ENCODE results near the gene NEK10.

Gene NEK10

GRCh38 chr3:27134171-27134796 lies 234.9 kb downstream of the NEK10 start:
- TF ChIP-seq CTCF (IDR thresholded peaks at IDR 0.05; ENCODE audit: low read depth, low read length): peak; percentile 74
- TF ChIP-seq MAX (IDR thresholded peaks at IDR 0.05; ENCODE audit: low read depth, low read length): peak; percentile 19; the same call in 1 of the 2 replicates
- no peak for TF ChIP-seq POLR2A (IDR thresholded peaks at IDR 0.05; ENCODE audit: extremely low read depth, insufficient read length)
- no peak for TF ChIP-seq MYC (IDR thresholded peaks at IDR 0.05; ENCODE audit: low read depth, low read length)
- H3K4me3 ChIP-seq (ENCODE audit: low read depth, low read length): no peak overlapping the region
- DNase-seq (ENCODE audit: low read depth): peak; percentile 69

- no peak overlapping the region for H3K4me3 ChIP-seq (ENCODE audit: low read depth, low read length)
- no peak for DNase-seq (ENCODE audit: low read depth)
- TF ChIP-seq CTCF (IDR thresholded peaks at IDR 0.05; ENCODE audit: low read depth, low read length) (no peak), MYC (IDR thresholded peaks at IDR 0.05; ENCODE audit: low read depth, low read length) (no peak), MAX (IDR thresholded peaks at IDR 0.05; ENCODE audit: low read depth, low read length) (no peak), POLR2A (IDR thresholded peaks at IDR 0.05; ENCODE audit: extremely low read depth, insufficient read length) (no peak)
Measured at GRCh38 chr3:27133060-27133459, 236.1 kb downstream of the NEK10 start.

GRCh38 chr3:27130796-27131195 lies 238.4 kb downstream of the NEK10 start:
- no peak for TF ChIP-seq CTCF (IDR thresholded peaks at IDR 0.05; ENCODE audit: low read depth, low read length)
- TF ChIP-seq MAX (IDR thresholded peaks at IDR 0.05; ENCODE audit: low read depth, low read length): no peak
- TF ChIP-seq POLR2A (IDR thresholded peaks at IDR 0.05; ENCODE audit: extremely low read depth, insufficient read length): no peak
- TF ChIP-seq MYC (IDR thresholded peaks at IDR 0.05; ENCODE audit: low read depth, low read length): no peak
- no peak for DNase-seq (ENCODE audit: low read depth)
- no peak overlapping the region for H3K4me3 ChIP-seq (ENCODE audit: low read depth, low read length)

- H3K4me3 ChIP-seq (ENCODE audit: low read depth, low read length): no peak overlapping the region
- no peak for TF ChIP-seq MYC (IDR thresholded peaks at IDR 0.05; ENCODE audit: low read depth, low read length)
- TF ChIP-seq MAX (IDR thresholded peaks at IDR 0.05; ENCODE audit: low read depth, low read length): no peak
- no peak for TF ChIP-seq CTCF (IDR thresholded peaks at IDR 0.05; ENCODE audit: low read depth, low read length)
- TF ChIP-seq POLR2A (IDR thresholded peaks at IDR 0.05; ENCODE audit: extremely low read depth, insufficient read length): no peak
- DNase-seq (ENCODE audit: low read depth): no peak
Measured at GRCh38 chr3:27127879-27128278, 241.3 kb downstream of the NEK10 start.

- TF ChIP-seq MYC (IDR thresholded peaks at IDR 0.05; ENCODE audit: low read depth, low read length) (no peak), MAX (IDR thresholded peaks at IDR 0.05; ENCODE audit: low read depth, low read length) (no peak), POLR2A (IDR thresholded peaks at IDR 0.05; ENCODE audit: extremely low read depth, insufficient read length) (no peak), CTCF (IDR thresholded peaks at IDR 0.05; ENCODE audit: low read depth, low read length) (no peak)
- DNase-seq (ENCODE audit: low read depth): no peak
- no peak overlapping the region for H3K4me3 ChIP-seq (ENCODE audit: low read depth, low read length)
Measured at GRCh38 chr3:27127195-27127594, 242.0 kb downstream of the NEK10 start.
